GM20000 (cell line): Measurements from ENCODE around the gene EVX2.

ENCODE experiments used
- DNase-seq: peaks from one replicate; pipeline ENCODE4 v3.0.0; 2012; ENCODE audit warnings: low spot score
- TF ChIP-seq, protein P1 (sequence below): IDR thresholded peaks from 2 replicates; pipeline ENCODE4 v1.5.1; 2012; ENCODE audit warnings: mild to moderate bottlenecking, control low read depth; ENCODE audit errors: extremely low read depth, missing control alignments

The EVX2 gene

DNA sequence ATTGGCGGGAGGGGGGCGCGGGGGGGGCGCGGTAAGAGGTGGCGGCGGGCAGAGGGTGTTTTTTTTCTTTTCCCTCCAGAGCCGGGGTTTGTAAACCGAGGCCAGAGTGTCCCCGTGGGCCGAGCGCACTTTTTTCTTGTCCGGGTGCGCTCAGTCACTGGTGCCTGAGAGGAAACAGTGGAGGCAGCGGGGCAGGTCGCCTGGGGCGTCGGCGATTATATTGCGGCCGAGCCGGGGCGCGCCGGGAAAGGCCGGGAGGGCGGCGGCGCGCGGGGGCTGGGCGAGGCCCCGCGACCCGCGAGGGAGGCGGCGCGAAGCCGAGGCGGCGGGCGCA lies 46.0 kb upstream of the EVX2 start:
- no peak for DNase-seq
- TF ChIP-seq, protein P1, sequence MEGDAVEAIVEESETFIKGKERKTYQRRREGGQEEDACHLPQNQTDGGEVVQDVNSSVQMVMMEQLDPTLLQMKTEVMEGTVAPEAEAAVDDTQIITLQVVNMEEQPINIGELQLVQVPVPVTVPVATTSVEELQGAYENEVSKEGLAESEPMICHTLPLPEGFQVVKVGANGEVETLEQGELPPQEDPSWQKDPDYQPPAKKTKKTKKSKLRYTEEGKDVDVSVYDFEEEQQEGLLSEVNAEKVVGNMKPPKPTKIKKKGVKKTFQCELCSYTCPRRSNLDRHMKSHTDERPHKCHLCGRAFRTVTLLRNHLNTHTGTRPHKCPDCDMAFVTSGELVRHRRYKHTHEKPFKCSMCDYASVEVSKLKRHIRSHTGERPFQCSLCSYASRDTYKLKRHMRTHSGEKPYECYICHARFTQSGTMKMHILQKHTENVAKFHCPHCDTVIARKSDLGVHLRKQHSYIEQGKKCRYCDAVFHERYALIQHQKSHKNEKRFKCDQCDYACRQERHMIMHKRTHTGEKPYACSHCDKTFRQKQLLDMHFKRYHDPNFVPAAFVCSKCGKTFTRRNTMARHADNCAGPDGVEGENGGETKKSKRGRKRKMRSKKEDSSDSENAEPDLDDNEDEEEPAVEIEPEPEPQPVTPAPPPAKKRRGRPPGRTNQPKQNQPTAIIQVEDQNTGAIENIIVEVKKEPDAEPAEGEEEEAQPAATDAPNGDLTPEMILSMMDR, result no peak

DNA sequence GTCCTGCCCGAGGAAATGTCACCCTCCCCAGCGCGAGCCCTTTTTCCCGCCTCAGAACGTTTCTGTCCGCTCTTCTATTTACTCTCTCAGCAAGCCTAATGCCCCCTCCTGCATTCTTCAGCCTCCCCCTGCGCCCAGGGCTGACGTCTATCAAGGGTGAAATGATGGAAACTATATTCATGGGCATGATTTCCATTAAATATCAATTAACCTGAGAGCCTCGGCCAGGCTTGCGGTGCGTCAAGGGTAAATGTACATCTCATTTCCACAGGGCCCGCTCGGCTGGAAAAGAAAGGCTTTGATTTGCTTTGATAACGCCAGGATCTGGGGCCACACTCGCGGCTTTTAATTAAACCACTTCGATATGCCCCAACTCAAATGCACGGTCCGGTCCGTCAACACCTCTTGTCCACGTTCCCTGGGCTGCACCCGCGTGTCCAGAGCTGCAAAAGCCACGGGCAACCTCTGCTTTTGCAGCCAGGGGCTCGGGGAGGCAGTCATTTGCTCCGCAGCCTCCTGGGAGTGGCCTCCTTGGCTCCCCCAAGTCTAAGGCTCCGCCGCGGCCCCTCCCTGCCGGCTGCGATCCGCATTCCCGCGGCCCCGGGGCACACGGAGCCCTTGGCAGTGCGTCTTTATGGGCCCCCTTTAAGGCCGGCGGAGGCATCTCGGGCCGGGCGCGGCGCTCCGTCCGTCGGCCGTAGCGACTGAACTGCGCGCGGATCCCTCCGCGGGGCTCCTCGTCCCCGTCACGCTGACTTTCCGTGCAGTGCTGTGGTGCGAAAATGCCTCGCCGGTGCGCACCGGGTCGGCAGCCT lies 45.4 kb upstream of the EVX2 start, which contains the start of gene HOXD8:
TSS of gene HOXD8 (plus strand) at position 724 of the 815 bp plus-strand sequence. CDS start 662 bp downstream, outside the sequence.
- TF ChIP-seq, protein P1, result no peak
- DNase-seq, result no peak

DNA sequence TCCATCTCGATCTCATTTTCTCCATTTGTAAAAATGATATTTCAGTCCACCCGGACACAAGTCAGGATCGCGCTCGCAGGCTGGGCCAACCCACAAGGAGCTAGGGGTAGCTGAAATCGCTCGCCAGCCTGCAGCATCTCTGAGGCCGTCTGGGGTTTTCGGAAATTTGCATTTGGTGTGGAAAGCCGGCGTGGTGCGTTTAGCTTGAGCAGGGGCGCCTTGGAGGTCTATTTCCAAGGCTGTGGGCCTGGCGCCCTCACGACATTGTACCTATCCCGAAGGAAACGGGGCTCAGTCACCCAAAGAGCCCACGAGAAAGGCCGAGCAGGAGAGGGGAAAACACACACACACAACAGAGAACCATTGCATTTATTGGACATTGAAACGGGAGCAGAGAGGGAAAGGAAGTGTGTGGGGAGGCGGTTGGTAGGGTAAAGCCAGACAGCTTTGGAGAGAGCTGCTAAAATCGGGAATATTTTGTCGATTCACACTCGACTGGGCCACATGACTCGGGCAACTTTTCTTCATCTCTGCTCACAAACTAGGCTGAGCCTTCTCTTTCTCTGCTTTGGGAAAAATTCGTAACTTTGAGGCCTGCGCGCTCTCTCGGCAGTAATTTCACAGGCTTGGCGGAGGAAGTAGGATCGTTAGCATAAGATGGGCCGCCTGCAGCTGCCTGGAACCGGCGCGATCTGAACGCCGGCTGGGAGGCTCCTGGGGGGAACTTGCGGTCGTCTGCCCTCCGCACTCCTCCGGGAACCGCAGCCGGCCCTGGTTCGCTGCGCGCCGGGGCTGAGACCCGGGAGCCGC lies 44.6 kb upstream of the EVX2 start:
- DNase-seq, result no peak
- TF ChIP-seq, protein P1, result no peak

DNA sequence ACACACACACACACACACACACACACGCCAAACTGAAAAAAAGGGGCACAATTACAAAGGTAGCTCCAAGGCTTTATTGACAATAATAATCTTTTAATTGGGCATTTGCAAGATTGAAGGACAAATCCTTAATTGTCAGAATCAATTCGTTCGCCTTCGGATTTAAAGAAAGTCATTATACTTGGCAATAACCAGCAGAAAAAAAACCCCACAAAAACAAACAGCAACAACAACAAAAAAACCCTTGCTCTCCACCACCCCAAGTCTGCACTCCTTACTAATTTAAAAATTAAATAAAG lies 44.0 kb upstream of the EVX2 start:
- DNase-seq, result no peak
- TF ChIP-seq, protein P1, result no peak

DNA sequence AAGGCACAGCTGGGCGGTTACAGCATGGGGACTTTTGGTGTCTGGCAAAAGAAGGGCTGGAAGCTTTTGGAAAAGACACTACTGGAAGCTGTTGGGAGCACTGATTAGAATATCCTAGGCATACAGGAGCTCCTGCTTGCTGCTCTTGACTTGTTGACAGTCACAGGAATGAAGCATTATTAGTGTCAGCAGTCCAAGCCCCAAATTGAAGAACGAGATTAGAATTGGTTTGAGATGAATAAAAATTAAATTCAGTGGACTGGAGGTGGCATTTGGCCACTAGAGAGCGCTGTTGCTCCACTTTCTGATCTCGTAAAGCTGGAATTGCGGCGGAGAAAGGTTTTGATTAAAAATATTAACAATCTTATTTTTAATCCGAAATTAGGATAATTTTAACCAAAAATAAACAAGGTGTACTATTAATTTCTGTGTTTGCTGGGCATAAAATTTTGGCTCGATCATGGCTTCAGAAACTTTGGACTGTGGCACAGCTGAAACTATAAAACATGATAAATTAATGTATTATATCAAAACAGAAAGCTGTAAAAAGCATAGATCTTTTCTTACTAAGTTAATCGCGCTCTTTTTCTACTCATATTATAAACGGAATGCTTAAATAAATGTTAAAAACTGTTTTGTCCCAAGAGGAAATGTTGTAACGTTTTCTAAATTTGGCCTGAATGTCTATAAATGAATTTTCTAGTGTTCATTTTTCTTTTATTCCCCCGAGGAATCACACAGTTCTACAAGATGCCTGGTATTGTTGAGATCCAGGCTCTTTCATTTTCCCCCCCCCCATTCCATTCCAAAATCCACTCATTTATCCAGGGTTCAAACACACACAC lies 43.4 kb upstream of the EVX2 start:
- TF ChIP-seq, protein P1, result peak; percentile 70
- peak; percentile 71 for DNase-seq

DNA sequence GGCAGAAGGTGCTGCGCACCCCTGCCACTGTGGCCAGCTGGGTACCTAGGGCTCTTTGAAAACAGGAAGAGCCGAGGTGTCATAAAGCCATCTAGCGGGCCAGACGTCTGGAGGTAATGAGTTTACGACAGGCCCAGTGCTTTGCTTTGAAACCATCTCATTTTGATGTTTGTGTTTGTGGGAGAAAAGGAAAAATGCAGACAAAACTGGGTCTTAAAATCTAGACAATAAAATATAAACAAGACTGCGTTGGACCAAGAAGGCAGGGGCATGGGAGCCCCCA lies 42.0 kb upstream of the EVX2 start:
- no peak for DNase-seq
- TF ChIP-seq, protein P1, result no peak
